Type B pancreatic cell (in vitro differentiated cells): ENCODE data around the gene DCLK1. TPM values are rescaled to one million over a fixed set of nuclear protein-coding genes. Genes with fewer than 3 reads are reported as not detected.

ENCODE experiments used
- DNase-seq: peaks from one replicate; pipeline ENCODE4 v3.0.0; 2021; ENCODE audit warnings: mixed read lengths; ENCODE audit not compliant: unreplicated experiment; ENCODE audit errors: extremely low spot score
- H3K27ac Mint-ChIP-seq: 2 replicates; pipeline ENCODE4 v1.8.0; 2021; ENCODE audit warnings: mild to moderate bottlenecking, mixed read lengths
- H3K27me3 Mint-ChIP-seq: 2 replicates; pipeline ENCODE4 v1.8.0; 2021; ENCODE audit warnings: mixed read lengths
- H3K36me3 Mint-ChIP-seq: 2 replicates; pipeline ENCODE4 v1.8.0; 2021; ENCODE audit warnings: mixed read lengths
- H3K4me1 Mint-ChIP-seq: one replicate; pipeline ENCODE4 v1.8.0; 2021; ENCODE audit warnings: mixed read lengths; ENCODE audit not compliant: unreplicated experiment
- H3K4me3 Mint-ChIP-seq: 2 replicates; pipeline ENCODE4 v1.8.0; 2021; ENCODE audit warnings: mild to moderate bottlenecking, mixed read lengths
- H3K9me3 Mint-ChIP-seq: 2 replicates; pipeline ENCODE4 v1.8.0; 2021; ENCODE audit warnings: mixed read lengths
- total RNA-seq: library from RNA; stranded (reverse); gene quantifications from 2 replicates; pipeline ENCODE4 v1.2.1, GENCODE V29; 2021; ENCODE audit warnings: low replicate concordance
- TF ChIP-seq, protein P1 (sequence below): fragments of 200-600 bp; sonication (generic); conservative IDR thresholded peaks from 2 replicates; pipeline ENCODE4 v1.5.0; 2021; ENCODE audit warnings: antibody characterized with exemption, mild to moderate bottlenecking

Gene DCLK1
- total RNA-seq, 1 donor from 2014 or later = 47.1 TPM

DNA sequence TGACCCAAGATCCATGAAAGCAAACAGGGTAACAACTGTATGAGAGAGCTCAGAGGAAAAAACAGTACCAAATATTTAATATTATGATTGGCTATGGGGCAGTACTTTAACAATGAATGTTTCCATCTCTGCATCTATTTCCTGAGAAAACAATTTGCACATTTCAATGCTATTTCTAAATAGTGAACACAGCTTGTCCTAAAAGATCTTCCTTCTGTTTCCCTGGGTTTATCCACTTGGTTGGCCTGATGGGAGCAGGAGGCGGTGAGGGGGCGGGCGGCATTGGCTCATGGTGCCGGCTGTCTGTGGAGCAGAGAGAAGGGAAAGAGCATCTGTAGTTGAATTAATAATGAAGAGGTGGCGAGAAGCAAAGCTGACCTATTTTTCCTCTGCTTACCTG, 291.4 kb downstream of the DCLK1 start:
- Mint-ChIP-seq H3K27me3 (no peaks in the 10 kb centered on the region), H3K4me1 (peaks cover 11% of the 10 kb centered on the region), H3K27ac (no peak overlapping the region), H3K9me3 (peaks cover 6% of the 10 kb centered on the region), H3K36me3 (peaks cover 4% of the 10 kb centered on the region), H3K4me3 (no peak overlapping the region)
- TF ChIP-seq, protein P1, sequence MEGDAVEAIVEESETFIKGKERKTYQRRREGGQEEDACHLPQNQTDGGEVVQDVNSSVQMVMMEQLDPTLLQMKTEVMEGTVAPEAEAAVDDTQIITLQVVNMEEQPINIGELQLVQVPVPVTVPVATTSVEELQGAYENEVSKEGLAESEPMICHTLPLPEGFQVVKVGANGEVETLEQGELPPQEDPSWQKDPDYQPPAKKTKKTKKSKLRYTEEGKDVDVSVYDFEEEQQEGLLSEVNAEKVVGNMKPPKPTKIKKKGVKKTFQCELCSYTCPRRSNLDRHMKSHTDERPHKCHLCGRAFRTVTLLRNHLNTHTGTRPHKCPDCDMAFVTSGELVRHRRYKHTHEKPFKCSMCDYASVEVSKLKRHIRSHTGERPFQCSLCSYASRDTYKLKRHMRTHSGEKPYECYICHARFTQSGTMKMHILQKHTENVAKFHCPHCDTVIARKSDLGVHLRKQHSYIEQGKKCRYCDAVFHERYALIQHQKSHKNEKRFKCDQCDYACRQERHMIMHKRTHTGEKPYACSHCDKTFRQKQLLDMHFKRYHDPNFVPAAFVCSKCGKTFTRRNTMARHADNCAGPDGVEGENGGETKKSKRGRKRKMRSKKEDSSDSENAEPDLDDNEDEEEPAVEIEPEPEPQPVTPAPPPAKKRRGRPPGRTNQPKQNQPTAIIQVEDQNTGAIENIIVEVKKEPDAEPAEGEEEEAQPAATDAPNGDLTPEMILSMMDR = no peak
- DNase-seq = no peak

DNA sequence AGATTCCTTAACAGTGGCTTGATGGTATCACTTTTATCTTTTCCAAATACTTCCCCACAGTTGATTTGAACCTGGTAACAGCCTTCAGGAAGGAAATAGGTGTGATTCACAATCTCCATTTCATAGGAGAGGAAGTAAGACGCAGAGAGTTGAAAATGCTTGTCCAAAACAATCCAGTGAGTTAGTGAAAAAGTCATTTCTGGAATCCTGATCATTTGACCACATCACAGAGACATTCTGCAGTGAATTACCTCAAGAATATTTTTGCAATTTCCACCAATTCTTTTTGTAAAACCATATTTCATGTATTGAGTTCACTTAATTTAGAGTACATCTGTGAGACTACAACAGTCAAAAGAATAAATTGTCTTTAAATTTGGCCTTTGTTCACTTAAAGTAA, 292.8 kb downstream of the DCLK1 start:
- peaks cover 6% of the 10 kb centered on the region for H3K9me3 Mint-ChIP-seq
- TF ChIP-seq, protein P1 = no peak
- no peak for DNase-seq
- no peak overlapping the region for H3K4me3 Mint-ChIP-seq
- H3K4me1 Mint-ChIP-seq = peaks cover 11% of the 10 kb centered on the region
- no peak overlapping the region for H3K27ac Mint-ChIP-seq
- H3K36me3 Mint-ChIP-seq = peaks cover 4% of the 10 kb centered on the region
- no peaks in the 10 kb centered on the region for H3K27me3 Mint-ChIP-seq

DNA sequence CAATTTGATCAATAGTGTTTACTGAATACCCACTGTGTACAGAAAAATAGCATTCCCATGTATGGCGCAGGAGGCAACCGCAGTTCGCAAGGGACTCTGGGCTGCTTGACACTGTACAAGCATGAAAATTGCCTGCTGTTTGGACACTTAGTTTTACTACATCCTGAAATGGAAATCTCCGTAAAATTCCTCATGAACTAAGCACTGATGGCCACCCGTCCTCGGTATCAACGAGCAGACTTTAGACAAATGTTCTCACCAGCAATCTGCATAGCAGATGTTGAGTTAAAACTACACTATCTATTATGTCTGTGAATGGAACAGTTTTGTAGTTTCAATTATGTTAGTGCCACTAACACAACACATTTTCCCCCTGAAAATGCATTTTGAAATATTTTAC, 294.7 kb downstream of the DCLK1 start:
- H3K27ac Mint-ChIP-seq = no peak overlapping the region
- peaks cover 11% of the 10 kb centered on the region for H3K4me1 Mint-ChIP-seq
- no peaks in the 10 kb centered on the region for H3K27me3 Mint-ChIP-seq

DNA sequence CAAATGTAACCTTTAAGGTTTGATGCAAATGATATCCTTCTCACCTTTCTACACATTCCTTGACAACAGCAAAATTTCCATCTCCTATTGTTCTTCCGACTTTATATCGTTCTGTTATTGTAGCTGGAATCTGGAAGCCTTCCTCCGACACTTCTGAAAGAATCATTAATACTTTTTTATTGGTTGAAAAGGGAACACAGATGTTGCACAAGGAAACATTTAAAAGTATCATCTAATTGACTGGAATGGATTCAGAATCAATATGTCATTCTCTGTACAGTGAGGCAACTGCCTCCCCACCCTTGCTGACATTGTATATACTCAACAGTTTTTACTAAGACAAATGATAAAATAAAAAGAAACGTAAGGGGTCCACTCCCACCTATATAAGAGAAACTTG, 295.2 kb downstream of the DCLK1 start:
- TF ChIP-seq, protein P1 = no peak
- Mint-ChIP-seq H3K27ac (no peak overlapping the region), H3K36me3 (peaks cover 4% of the 10 kb centered on the region), H3K4me3 (no peak overlapping the region), H3K27me3 (no peaks in the 10 kb centered on the region), H3K4me1 (peaks cover 14% of the 10 kb centered on the region), H3K9me3 (no peaks in the 10 kb centered on the region)
- no peak for DNase-seq

More for the DNA sequence above, 294.7 kb downstream of the DCLK1 start:
- no peaks in the 10 kb centered on the region for H3K9me3 Mint-ChIP-seq
- TF ChIP-seq, protein P1 = no peak
- peaks cover 4% of the 10 kb centered on the region for H3K36me3 Mint-ChIP-seq
- DNase-seq = no peak
- no peak overlapping the region for H3K4me3 Mint-ChIP-seq

DNA sequence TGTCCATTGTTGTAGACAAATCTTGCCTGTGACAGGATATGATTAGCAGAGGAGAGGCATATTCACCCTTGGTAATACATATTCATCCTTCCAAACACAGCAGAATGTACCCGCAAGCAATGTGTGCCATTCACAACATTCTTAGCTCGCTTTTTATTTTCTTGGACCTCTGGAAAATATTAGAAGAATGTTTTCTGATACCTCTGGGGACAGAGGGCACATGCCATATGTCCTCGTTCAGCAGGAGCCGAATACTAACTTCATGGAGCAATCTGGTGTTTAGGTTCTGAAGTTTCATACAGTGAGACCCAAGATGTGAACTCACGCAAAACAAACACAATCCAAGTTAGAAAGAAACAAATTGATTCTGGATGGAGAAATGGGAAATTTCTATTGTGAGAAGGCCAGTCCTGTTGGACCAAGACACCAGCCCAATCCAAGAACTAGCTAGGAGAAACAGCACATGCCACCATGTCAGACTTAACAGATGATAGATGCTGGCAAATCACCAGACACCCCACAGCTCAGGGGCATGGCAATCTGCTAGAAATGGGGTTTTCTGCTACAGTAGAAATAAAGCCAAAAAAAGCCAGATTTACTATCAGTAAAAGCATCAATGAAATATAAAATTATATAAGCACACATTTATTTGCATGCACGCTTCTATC, 297.4 kb downstream of the DCLK1 start:
- no peaks in the 10 kb centered on the region for H3K27me3 Mint-ChIP-seq
- no peak overlapping the region for H3K27ac Mint-ChIP-seq
- TF ChIP-seq, protein P1 = no peak
- peaks cover 18% of the 10 kb centered on the region for H3K4me1 Mint-ChIP-seq
- no peak overlapping the region for H3K4me3 Mint-ChIP-seq
- no peak for DNase-seq
- peaks cover under 1% of the 10 kb centered on the region for H3K36me3 Mint-ChIP-seq
- H3K9me3 Mint-ChIP-seq = no peaks in the 10 kb centered on the region
